GM21717 (cell line): ENCODE measurements around the gene DBP.
"Not testable (repeated sequence)": the region's sequence is repeated elsewhere in the genome, so short reads cannot be mapped to it uniquely, and the experiment has no call there.

ENCODE experiments used
- ATAC-seq: cut with Tn5 transposase; IDR thresholded peaks from one replicate; pipeline ENCODE4 v1.9.1; 2021; ENCODE audit warnings: mild to moderate bottlenecking, moderate library complexity; ENCODE audit not compliant: unreplicated experiment

DBP gene

GRCh38 chr19:48636859-48637448 is at the start of gene DBP:
Gene DBP (minus strand): TSS chr19:48637379. CDS start chr19:48636994, 385 bp downstream.
- peak; percentile 0 for ATAC-seq

- not testable (repeated sequence) for ATAC-seq
Observed at GRCh38 chr19:48686637-48687036, 49.5 kb upstream of the DBP start.

- ATAC-seq, result no peak
Observed at GRCh38 chr19:48686088-48686487, 48.9 kb upstream of the DBP start.

GRCh38 chr19:48685583-48685982 is 48.4 kb upstream of the DBP start:
- no peak for ATAC-seq

- no peak for ATAC-seq
Observed at GRCh38 chr19:48683349-48683748, 46.2 kb upstream of the DBP start.

- no peak for ATAC-seq
Observed at GRCh38 chr19:48681127-48681470, 43.9 kb upstream of the DBP start.

- ATAC-seq, result no peak
Observed at GRCh38 chr19:48680436-48681126, 43.4 kb upstream of the DBP start.

- not testable (repeated sequence) for ATAC-seq
Observed at GRCh38 chr19:48680006-48680405, 42.8 kb upstream of the DBP start.

GRCh38 chr19:48678201-48678600 is 41.0 kb upstream of the DBP start:
- no peak for ATAC-seq

- ATAC-seq, result no peak
Observed at GRCh38 chr19:48676887-48677286, 39.7 kb upstream of the DBP start.

- no peak for ATAC-seq
Observed at GRCh38 chr19:48676487-48676886, 39.3 kb upstream of the DBP start.

GRCh38 chr19:48674921-48675824 is 38.0 kb upstream of the DBP start:
- no peak for ATAC-seq

GRCh38 chr19:48674216-48674809 is 37.1 kb upstream of the DBP start:
- no peak for ATAC-seq

- no peak for ATAC-seq
Observed at GRCh38 chr19:48673436-48674100, 36.4 kb upstream of the DBP start.

GRCh38 chr19:48672994-48673393 is 35.8 kb upstream of the DBP start, which contains the start of gene NTN5:
Gene NTN5 (minus strand): TSS chr19:48673017. CDS start chr19:48670986, 2,031 bp downstream.
- no peak for ATAC-seq

- no peak for ATAC-seq
Observed at GRCh38 chr19:48671446-48671995, 34.3 kb upstream of the DBP start.

GRCh38 chr19:48670699-48671445 is 33.7 kb upstream of the DBP start:
- ATAC-seq, result no peak

GRCh38 chr19:48669903-48670668 is 32.9 kb upstream of the DBP start:
- no peak for ATAC-seq

GRCh38 chr19:48668761-48669160 is 31.6 kb upstream of the DBP start:
- no peak for ATAC-seq
